PFSK-1 (cell line): Measurements from ENCODE around the gene CSH1.

Experiments used
- FOXP2 ChIP-seq: optimal IDR thresholded peaks from 2 replicates; pipeline ENCODE3; 2011; ENCODE audit warnings: borderline replicate concordance, control low read depth, inconsistent platforms; ENCODE audit not compliant: insufficient read depth; ENCODE audit errors: extremely low read length, extremely low read depth
- POLR2AphosphoS5 ChIP-seq: IDR thresholded peaks from 2 replicates; pipeline ENCODE4 v1.6.1; 2012; ENCODE audit warnings: low read depth, mild to moderate bottlenecking, control low read depth, low read length, moderate library complexity
- SIN3A ChIP-seq: IDR thresholded peaks from 2 replicates; pipeline ENCODE4 v1.6.1; 2012; ENCODE audit warnings: mild to moderate bottlenecking, low read length, moderate library complexity, borderline replicate concordance; ENCODE audit not compliant: insufficient read depth
- TAF1 ChIP-seq: IDR thresholded peaks from 2 replicates; pipeline ENCODE4 v1.6.1; 2012; ENCODE audit warnings: low read length, control low read depth, borderline replicate concordance; ENCODE audit not compliant: insufficient read depth
- TF ChIP-seq, protein P1 (sequence below), 2 experiments: IDR thresholded peaks; 2 replicates each; pipeline versions ENCODE4 v1.6.1 to v1.8.0; 2011 to 2012; ENCODE audit warnings: low read depth in 2 of 2, low read length in 2 of 2, control low read depth in 1 of 2, inconsistent platforms in 1 of 2, mild to moderate bottlenecking in 1 of 2, moderate library complexity in 1 of 2; ENCODE audit not compliant: insufficient read depth in 1 of 2

Gene CSH1

DNA sequence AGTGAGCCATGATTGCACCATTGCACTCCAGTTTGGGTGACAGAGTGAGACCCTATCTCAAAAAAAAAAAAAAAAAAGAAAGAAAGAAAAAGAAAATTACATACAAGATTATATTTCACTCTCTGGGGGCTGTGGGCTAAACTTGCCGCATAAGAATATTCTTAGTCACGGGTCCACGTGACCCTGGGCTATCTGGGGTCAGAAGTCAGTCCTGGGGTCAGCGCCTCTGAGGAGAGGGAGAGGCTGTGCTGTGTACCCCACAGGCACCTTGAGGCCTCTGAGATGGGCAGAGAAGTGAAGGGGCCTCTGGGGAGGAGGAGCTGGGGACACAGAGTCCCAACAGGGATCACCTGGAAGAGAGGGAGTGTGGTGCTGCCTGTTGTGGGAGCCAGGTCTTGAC lies 41.5 kb upstream of the CSH1 start:
- no peak for TF ChIP-seq FOXP2

DNA sequence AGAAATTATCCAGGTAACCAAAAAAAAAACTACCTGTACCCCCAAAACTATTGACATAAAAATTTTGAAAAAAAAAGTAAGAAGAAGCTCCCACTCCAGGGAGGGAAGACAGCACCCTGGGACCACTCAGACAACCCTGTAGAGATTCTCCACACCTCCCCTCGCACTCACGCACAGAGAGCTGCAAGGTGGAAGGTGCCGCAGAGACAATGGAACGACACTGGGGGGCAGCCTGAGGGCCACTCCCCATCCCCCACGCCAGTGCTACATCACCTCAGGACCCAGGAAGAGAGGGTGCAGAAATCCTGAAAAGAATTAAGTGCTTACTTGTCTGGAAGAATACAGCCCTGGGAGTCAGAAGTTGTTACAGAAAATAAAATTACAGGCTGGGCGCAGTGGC lies 40.9 kb upstream of the CSH1 start:
- TF ChIP-seq, protein P1, sequence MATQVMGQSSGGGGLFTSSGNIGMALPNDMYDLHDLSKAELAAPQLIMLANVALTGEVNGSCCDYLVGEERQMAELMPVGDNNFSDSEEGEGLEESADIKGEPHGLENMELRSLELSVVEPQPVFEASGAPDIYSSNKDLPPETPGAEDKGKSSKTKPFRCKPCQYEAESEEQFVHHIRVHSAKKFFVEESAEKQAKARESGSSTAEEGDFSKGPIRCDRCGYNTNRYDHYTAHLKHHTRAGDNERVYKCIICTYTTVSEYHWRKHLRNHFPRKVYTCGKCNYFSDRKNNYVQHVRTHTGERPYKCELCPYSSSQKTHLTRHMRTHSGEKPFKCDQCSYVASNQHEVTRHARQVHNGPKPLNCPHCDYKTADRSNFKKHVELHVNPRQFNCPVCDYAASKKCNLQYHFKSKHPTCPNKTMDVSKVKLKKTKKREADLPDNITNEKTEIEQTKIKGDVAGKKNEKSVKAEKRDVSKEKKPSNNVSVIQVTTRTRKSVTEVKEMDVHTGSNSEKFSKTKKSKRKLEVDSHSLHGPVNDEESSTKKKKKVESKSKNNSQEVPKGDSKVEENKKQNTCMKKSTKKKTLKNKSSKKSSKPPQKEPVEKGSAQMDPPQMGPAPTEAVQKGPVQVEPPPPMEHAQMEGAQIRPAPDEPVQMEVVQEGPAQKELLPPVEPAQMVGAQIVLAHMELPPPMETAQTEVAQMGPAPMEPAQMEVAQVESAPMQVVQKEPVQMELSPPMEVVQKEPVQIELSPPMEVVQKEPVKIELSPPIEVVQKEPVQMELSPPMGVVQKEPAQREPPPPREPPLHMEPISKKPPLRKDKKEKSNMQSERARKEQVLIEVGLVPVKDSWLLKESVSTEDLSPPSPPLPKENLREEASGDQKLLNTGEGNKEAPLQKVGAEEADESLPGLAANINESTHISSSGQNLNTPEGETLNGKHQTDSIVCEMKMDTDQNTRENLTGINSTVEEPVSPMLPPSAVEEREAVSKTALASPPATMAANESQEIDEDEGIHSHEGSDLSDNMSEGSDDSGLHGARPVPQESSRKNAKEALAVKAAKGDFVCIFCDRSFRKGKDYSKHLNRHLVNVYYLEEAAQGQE (IDR thresholded peaks at IDR 0.05; ENCODE audit: insufficient read depth in 1 of 2, low read depth in 2 of 2, low read length in 2 of 2): no peak
- no peak for TF ChIP-seq SIN3A
- no peak for TF ChIP-seq POLR2AphosphoS5
- no peak for TF ChIP-seq TAF1
- no peak for TF ChIP-seq FOXP2

DNA sequence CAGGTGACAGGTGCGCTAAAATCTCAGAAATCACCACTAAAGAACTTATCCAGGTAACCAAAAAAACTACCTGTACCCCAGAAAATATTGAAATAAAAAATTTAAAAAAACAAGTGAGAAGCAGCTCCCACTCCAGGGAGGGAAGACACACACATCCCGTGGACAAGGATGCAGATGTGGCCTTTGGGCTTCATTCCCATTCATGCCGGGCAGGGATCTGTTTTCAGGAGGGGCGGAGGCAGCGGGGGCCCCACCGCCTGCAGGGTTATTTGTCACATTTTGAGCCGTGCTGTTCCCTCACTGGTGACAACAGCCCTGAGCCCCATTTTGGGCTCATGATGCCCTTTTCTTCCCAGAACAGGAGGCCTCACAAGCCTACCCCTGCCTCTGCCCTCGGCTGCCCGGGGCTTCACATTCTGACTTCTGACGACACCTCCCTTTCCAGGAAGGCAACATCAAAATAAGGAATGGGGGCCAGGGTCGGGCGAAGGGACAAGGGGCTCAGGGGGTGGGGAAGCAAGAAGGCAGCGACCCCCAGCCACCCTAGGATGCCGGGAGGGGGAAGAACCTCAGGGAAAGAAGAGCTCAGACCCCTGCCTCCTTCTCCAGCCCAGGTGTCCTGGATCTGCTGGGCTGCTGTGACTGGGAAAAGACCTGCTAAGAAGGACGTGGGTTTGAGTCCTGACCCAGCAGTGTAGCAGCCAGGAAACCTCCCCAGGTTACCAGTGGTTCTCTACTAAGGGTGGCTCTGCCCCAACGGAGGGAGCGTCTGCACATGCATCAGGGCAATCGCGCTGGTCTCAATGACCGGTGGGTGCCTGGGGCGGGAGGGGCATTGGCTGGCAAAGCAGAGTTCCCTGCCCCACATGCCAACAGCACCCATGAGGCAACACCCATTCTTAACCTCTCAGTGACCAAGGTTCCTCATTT lies 38.1 kb upstream of the CSH1 start:
- TF ChIP-seq POLR2AphosphoS5 (no peak), TAF1 (no peak), SIN3A (no peak), FOXP2 (no peak)
- TF ChIP-seq, protein P1 (IDR thresholded peaks at IDR 0.05; ENCODE audit: insufficient read depth in 1 of 2, low read depth in 2 of 2, low read length in 2 of 2): no peak

DNA sequence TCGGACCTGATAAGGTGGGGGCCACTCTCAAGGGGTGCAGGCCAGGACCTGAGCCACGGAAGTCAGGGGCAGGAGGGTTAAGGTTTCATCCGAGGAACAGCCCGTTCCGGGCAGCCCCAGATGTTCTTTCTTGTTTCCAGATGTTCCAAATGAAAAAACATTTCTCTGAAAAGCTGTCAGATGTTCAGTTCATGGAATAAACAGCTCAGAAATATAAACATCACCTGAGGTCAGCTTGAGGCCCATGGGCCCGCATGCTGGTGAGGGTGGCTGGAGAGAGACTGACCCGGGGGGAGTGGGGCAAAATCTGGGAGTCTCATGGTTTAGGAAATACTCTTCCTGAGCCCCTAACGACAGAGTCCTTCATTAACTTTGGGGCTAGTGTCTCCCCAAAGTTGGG lies 37.2 kb upstream of the CSH1 start:
- TF ChIP-seq FOXP2: no peak
- no peak for TF ChIP-seq TAF1
- TF ChIP-seq POLR2AphosphoS5: no peak
- TF ChIP-seq SIN3A: no peak
- TF ChIP-seq, protein P1 (IDR thresholded peaks at IDR 0.05; ENCODE audit: insufficient read depth in 1 of 2, low read depth in 2 of 2, low read length in 2 of 2): no peak

DNA sequence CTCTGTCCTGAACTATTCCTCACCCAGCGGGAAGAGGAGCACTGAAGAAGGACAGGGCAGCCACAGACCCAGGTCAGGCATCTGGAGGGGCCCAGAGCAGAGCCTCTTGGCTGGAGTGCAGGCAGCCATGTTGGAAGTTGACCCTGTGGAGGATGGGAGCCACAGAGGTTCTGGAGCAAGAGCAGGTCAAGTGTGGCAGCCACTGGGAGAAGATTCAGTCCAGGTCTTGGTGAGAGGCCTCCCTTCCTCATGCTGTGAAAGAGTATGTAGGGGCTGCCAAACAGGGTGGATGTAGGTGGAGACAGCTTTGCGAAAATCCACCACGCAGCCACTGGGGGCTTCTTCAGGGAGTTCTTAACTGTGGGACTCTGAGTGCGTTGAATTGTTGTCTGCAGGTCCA lies 36.3 kb upstream of the CSH1 start:
- no peak for TF ChIP-seq SIN3A
- TF ChIP-seq, protein P1 (IDR thresholded peaks at IDR 0.05; ENCODE audit: insufficient read depth in 1 of 2, low read depth in 2 of 2, low read length in 2 of 2): no peak
- no peak for TF ChIP-seq POLR2AphosphoS5
- no peak for TF ChIP-seq FOXP2
- TF ChIP-seq TAF1: no peak
